Osteocyte (in vitro differentiated cells): ENCODE results near the gene FGF21. TPM values are rescaled to one million over a fixed set of nuclear protein-coding genes. Genes with fewer than 3 reads are reported as not detected.
A peak's percentile ranks its signal among the peaks of the same experiment; 100 is the strongest.

ENCODE experiments used
- DNase-seq: peaks from one replicate; pipeline ENCODE4 v3.0.0; 2021; ENCODE audit warnings: mixed read lengths; ENCODE audit not compliant: unreplicated experiment; ENCODE audit errors: extremely low spot score
- H3K27ac Mint-ChIP-seq: one replicate; pipeline ENCODE4 v1.8.0; 2021; ENCODE audit warnings: mild to moderate bottlenecking, mixed read lengths; ENCODE audit not compliant: unreplicated experiment
- H3K27me3 Mint-ChIP-seq: one replicate; pipeline ENCODE4 v1.8.0; 2021; ENCODE audit warnings: mixed read lengths; ENCODE audit not compliant: unreplicated experiment
- H3K36me3 Mint-ChIP-seq: one replicate; pipeline ENCODE4 v1.8.0; 2021; ENCODE audit warnings: mixed read lengths; ENCODE audit not compliant: unreplicated experiment
- H3K4me1 Mint-ChIP-seq: one replicate; pipeline ENCODE4 v1.8.0; 2021; ENCODE audit warnings: mixed read lengths; ENCODE audit not compliant: unreplicated experiment
- H3K4me3 Mint-ChIP-seq: one replicate; pipeline ENCODE4 v1.8.0; 2021; ENCODE audit warnings: mild to moderate bottlenecking, moderate library complexity, mixed read lengths; ENCODE audit not compliant: unreplicated experiment
- H3K9me3 Mint-ChIP-seq: one replicate; pipeline ENCODE4 v1.8.0; 2021; ENCODE audit warnings: mixed read lengths; ENCODE audit not compliant: unreplicated experiment
- total RNA-seq: library from RNA; stranded (reverse); gene quantifications from 2 replicates; pipeline ENCODE4 v1.2.1, GENCODE V29; 2021
- TF ChIP-seq, protein P1 (sequence below): fragments of 200-600 bp; sonication (generic); IDR thresholded peaks from 2 replicates; pipeline ENCODE4 v1.5.0; 2021; ENCODE audit warnings: antibody characterized with exemption, mild to moderate bottlenecking, moderate library complexity

FGF21 gene
- total RNA-seq, 1 donor from 2014 or later, result not detected

DNA sequence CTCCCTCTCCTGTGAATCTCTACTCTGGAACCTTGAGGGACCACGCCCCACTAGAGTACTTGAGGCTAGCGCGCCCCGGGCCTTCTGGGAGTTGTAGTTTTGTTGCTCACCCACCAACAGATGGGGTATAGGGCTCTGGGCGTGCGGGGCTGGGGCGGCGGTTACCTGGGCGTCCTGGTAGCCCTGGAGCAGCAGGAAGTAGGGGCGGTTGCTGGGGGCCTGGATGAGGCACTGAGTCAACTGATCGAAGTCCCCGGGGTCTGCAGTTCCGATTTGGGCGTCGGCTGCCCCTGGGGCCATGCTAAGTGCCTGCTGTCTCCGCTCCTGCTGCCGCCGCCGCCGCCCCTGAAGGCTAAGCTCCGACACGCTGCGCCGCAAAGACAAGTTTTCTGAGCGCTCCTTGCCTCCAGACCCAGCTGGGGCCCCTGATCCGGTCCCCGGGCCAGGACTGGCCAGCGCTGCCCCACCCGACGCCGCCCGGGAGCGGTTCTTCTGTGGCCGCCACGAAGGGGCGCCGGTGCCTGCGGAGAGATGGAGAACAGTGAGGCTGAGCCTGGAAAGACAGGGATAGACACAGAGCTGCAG, 20.2 kb upstream of the FGF21 start:
- TF ChIP-seq, protein P1, sequence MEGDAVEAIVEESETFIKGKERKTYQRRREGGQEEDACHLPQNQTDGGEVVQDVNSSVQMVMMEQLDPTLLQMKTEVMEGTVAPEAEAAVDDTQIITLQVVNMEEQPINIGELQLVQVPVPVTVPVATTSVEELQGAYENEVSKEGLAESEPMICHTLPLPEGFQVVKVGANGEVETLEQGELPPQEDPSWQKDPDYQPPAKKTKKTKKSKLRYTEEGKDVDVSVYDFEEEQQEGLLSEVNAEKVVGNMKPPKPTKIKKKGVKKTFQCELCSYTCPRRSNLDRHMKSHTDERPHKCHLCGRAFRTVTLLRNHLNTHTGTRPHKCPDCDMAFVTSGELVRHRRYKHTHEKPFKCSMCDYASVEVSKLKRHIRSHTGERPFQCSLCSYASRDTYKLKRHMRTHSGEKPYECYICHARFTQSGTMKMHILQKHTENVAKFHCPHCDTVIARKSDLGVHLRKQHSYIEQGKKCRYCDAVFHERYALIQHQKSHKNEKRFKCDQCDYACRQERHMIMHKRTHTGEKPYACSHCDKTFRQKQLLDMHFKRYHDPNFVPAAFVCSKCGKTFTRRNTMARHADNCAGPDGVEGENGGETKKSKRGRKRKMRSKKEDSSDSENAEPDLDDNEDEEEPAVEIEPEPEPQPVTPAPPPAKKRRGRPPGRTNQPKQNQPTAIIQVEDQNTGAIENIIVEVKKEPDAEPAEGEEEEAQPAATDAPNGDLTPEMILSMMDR, result no peak
- Mint-ChIP-seq H3K9me3 (no peaks in the 10 kb centered on the region), H3K36me3 (no peaks in the 10 kb centered on the region), H3K27me3 (no peaks in the 10 kb centered on the region), H3K4me3 (peak overlapping the region; percentile 66), H3K4me1 (peaks cover 7% of the 10 kb centered on the region), H3K27ac (no peak overlapping the region)
- no peak for DNase-seq

- Mint-ChIP-seq H3K4me1 (peaks cover 7% of the 10 kb centered on the region), H3K36me3 (no peaks in the 10 kb centered on the region), H3K27ac (no peak overlapping the region), H3K9me3 (no peaks in the 10 kb centered on the region), H3K27me3 (no peaks in the 10 kb centered on the region), H3K4me3 (peak overlapping the region; percentile 18)
- DNase-seq, result no peak
- TF ChIP-seq, protein P1, result no peak
Observed at GRCh38 chr19:48737360-48737998, 17.8 kb upstream of the FGF21 start.

DNA sequence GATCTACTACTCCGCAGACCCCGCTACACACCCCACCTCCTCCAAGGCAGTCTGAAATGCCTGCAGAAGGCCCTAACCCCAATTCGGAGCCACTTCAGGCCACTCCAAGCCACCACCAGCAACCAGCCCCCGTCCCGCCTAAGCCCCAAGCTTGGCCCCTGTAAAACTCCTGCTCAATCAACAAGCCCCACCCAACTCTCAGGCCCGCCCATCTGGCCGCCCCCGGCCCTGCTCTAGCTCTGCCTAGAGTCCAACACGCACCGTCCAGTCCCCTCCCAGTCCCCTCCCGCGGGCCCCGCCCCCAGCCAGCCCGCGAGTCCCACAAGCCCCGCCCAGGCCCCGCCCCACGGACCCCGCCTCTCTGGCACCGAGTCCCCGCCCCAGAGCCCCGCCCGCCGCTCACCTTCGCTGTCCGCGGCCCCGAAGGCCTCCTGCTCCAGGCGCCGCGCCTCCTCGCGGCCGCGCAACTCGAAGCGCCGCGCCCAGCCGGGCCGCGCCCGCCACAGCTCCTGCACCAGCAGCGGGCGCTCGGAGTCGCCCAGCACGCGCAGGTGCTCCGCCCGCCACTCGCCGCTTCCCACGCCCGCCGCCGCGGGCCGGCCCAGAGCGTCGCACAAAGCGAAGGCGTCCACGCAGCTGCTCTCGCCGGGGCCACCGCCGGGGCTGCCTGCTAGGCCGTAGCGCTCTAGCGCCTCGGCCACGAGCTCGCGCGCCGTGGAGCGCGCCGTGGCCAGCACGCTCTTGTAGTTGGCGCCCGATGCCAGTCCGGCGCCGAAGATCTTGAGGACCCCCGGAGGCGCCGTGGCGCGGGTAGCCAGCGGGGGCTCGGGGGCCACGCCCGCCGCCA, 16.5 kb upstream of the FGF21 start:
- no peaks in the 10 kb centered on the region for H3K27me3 Mint-ChIP-seq
- H3K27ac Mint-ChIP-seq, result peak overlapping the region; percentile 37
- H3K4me3 Mint-ChIP-seq, result peak overlapping the region; percentile 75
- TF ChIP-seq, protein P1, result peak; percentile 45
- peaks cover 7% of the 10 kb centered on the region for H3K4me1 Mint-ChIP-seq
- peak; percentile 94 for DNase-seq
- no peaks in the 10 kb centered on the region for H3K9me3 Mint-ChIP-seq
- H3K36me3 Mint-ChIP-seq, result no peaks in the 10 kb centered on the region

DNA sequence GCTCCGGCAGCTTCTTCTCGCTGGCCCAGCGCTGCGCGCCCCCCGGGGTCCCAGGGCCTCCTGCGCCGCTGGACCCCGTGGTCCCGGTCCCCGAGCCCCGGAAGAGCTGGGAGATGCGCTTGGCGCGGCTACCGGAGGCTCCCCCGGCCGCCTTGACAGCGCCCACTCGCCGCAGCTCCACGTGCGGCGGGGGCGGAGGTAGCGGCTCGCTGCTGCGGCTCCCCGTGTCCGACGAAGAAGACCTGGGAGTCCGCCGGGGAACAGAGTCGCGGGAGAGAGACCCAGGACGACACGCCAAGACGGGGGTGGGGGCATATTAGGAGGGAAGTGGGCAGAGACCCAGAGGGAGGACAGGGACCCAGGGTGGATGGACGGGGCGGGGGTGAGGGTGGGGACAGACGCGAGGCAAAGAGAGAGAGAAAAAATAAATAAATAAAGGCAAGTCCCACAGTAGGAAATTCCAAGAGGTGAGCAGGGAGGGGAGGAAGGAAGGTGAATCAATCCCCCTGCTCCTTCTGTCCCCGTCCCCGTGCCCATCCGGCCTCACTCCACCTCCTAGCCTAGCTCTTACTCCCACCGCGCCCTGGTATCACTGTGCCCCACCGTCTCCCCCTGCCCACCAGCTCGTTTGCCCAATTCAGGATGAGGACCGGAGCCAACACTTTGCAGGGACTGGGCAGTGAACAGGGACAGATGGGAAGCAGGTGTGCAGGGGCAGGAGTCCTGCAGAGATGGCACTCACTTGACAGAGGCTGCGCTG, 15.7 kb upstream of the FGF21 start:
- Mint-ChIP-seq H3K4me3 (peak overlapping the region; percentile 35), H3K27ac (no peak overlapping the region), H3K9me3 (no peaks in the 10 kb centered on the region), H3K4me1 (peaks cover 7% of the 10 kb centered on the region), H3K27me3 (no peaks in the 10 kb centered on the region), H3K36me3 (no peaks in the 10 kb centered on the region)
- TF ChIP-seq, protein P1, result no peak
- no peak for DNase-seq
